Neural cell (in vitro differentiated cells): Measurements from ENCODE around the gene NOP56. TPM values are rescaled to one million over a fixed set of nuclear protein-coding genes. Genes with fewer than 3 reads are reported as not detected.

Experiments
- H2AFZ ChIP-seq: fragments of 200-600, 300-800 bp; sonication (generic), shearing (Covaris generic); 2 replicates; pipeline ENCODE4 v1.6.0; 2014; ENCODE audit warnings: low read depth, mild to moderate bottlenecking, antibody characterized with exemption, low read length, moderate library complexity
- H3F3A ChIP-seq: fragments of 200-600 bp; shearing (Covaris generic); 2 replicates; pipeline ENCODE4 v1.6.1; 2016; ENCODE audit warnings: mild to moderate bottlenecking, moderate library complexity, mixed read lengths, antibody characterized with exemption, low read length; ENCODE audit not compliant: insufficient read depth, poor library complexity, severe bottlenecking
- H3K27ac ChIP-seq: fragments of 200-600, 300-800 bp; sonication (generic), shearing (Covaris generic); 2 replicates; pipeline ENCODE4 v1.5.1; 2014; ENCODE audit warnings: mild to moderate bottlenecking, low read length, moderate library complexity
- H3K27me3 ChIP-seq: fragments of 300-800, 200-600 bp; sonication (generic), shearing (Covaris generic); 2 replicates; pipeline ENCODE4 v1.6.0; 2014; ENCODE audit warnings: mild to moderate bottlenecking, low read depth, low read length, moderate library complexity; ENCODE audit not compliant: insufficient read depth
- H3K36me3 ChIP-seq: fragments of 300-800, 200-600 bp; sonication (generic), shearing (Covaris generic); 2 replicates; pipeline ENCODE4 v1.5.1; 2014; ENCODE audit warnings: mild to moderate bottlenecking, antibody characterized with exemption, low read length, moderate library complexity; ENCODE audit not compliant: insufficient read depth
- H3K4me2 ChIP-seq: fragments of 300-800, 200-600 bp; sonication (generic), shearing (Covaris generic); 2 replicates; pipeline ENCODE4 v1.6.0; 2014; ENCODE audit warnings: mild to moderate bottlenecking, low read length
- H3K4me3 ChIP-seq: fragments of 300-800, 200-600 bp; sonication (generic), shearing (Covaris generic); 2 replicates; pipeline ENCODE4 v1.5.1; 2014; ENCODE audit warnings: mild to moderate bottlenecking, low read length, moderate library complexity
- H3K79me2 ChIP-seq: fragments of 200-600 bp; shearing (Covaris generic); replicated peaks from 2 replicates; pipeline ENCODE4 v1.6.0; 2014; ENCODE audit warnings: mild to moderate bottlenecking, low read length, moderate library complexity; ENCODE audit not compliant: insufficient read depth
- H3K9ac ChIP-seq: fragments of 300-800, 200-600 bp; sonication (generic), shearing (Covaris generic); 2 replicates; pipeline ENCODE4 v1.6.1; 2016; ENCODE audit warnings: mild to moderate bottlenecking, low read length, mixed read lengths
- H3K9me2 ChIP-seq: fragments of 200-600 bp; shearing (Covaris generic); 2 replicates; pipeline ENCODE4 v1.6.1; 2016; ENCODE audit warnings: mild to moderate bottlenecking, low read length, mixed read lengths; ENCODE audit not compliant: insufficient read depth
- H3K9me3 ChIP-seq: fragments of 200-600, 300-800 bp; sonication (generic), shearing (Covaris generic); 2 replicates; pipeline ENCODE4 v1.6.1; 2016; ENCODE audit warnings: mild to moderate bottlenecking, mixed run types, low read length, moderate library complexity, mixed read lengths
- H4K20me1 ChIP-seq: fragments of 200-600 bp; shearing (Covaris generic); 2 replicates; pipeline ENCODE4 v1.6.1; 2016; ENCODE audit warnings: mild to moderate bottlenecking, mixed run types; ENCODE audit not compliant: insufficient read depth
- EP300 ChIP-seq: fragments of 450-650 bp; conservative IDR thresholded peaks from 2 replicates; pipeline ENCODE4 v1.6.1; 2014; ENCODE audit warnings: antibody characterized with exemption, mild to moderate bottlenecking, moderate library complexity; ENCODE audit not compliant: poor library complexity, severe bottlenecking
- EZH2 ChIP-seq: fragments of 200-600, 300-800 bp; shearing (Covaris generic), sonication (generic); IDR thresholded peaks from 2 replicates; pipeline ENCODE4 v1.6.1; 2014; ENCODE audit warnings: antibody characterized with exemption, low read length, borderline replicate concordance, mild to moderate bottlenecking; ENCODE audit not compliant: insufficient read depth, poor library complexity, severe bottlenecking
- MXI1 ChIP-seq: fragments of 450-650 bp; conservative IDR thresholded peaks from 2 replicates; pipeline ENCODE4 v1.6.1; 2014; ENCODE audit warnings: antibody characterized with exemption, mild to moderate bottlenecking; ENCODE audit not compliant: poor library complexity, severe bottlenecking
- POLR2AphosphoS5 ChIP-seq: IDR thresholded peaks from 2 replicates; pipeline ENCODE4 v1.6.1; 2012
- RAD21 ChIP-seq: fragments of 450-650 bp; conservative IDR thresholded peaks from 2 replicates; pipeline ENCODE4 v1.6.1; 2014; ENCODE audit warnings: antibody characterized with exemption, mild to moderate bottlenecking, moderate library complexity
- SMC3 ChIP-seq: fragments of 450-650 bp; conservative IDR thresholded peaks from 2 replicates; pipeline ENCODE4 v1.6.1; 2014; ENCODE audit warnings: antibody characterized with exemption, mild to moderate bottlenecking, moderate library complexity; ENCODE audit not compliant: poor library complexity
- TAF1 ChIP-seq: IDR thresholded peaks from 2 replicates; pipeline ENCODE4 v1.6.1; 2012; ENCODE audit warnings: low read depth
- polyA plus RNA-seq: library from polyadenylated mRNA; depleted of rRNA; stranded (reverse); fragments of >200 nt; gene quantifications from 2 replicates; pipeline ENCODE4 v1.2.3, GENCODE V29; 2014
- TF ChIP-seq, protein P1 (sequence below): fragments of 450-650 bp; IDR thresholded peaks from 2 replicates; pipeline ENCODE4 v1.5.1; 2014; ENCODE audit warnings: antibody characterized with exemption, mild to moderate bottlenecking, moderate library complexity; ENCODE audit not compliant: poor library complexity, severe bottlenecking
- TF ChIP-seq, protein P2 (sequence below): IDR thresholded peaks from 2 replicates; pipeline ENCODE4 v1.6.1; 2012; ENCODE audit warnings: borderline replicate concordance

Gene NOP56
- polyA plus RNA-seq, 1 donor from 2014 or later = 188 TPM

DNA sequence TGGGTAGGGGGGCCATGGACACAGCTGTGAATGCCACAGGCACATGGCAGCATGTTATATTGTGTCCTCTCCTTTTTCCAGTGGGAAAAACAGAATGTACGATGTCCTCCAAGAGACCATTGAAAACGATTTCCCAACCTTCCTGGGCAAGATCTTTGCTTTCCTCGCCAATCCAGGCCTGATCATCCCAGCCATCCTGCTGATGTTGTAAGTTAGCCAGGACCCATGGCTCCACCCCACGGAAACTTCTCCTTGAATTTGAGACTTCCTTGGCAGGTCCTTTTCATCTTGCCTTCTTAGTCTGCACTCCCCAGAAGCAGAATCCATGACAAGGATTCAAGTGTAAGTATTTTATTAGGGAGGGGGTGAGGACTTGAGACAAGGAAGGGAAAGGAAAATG is 28.2 kb upstream of the NOP56 start:
- TF ChIP-seq, protein P1, sequence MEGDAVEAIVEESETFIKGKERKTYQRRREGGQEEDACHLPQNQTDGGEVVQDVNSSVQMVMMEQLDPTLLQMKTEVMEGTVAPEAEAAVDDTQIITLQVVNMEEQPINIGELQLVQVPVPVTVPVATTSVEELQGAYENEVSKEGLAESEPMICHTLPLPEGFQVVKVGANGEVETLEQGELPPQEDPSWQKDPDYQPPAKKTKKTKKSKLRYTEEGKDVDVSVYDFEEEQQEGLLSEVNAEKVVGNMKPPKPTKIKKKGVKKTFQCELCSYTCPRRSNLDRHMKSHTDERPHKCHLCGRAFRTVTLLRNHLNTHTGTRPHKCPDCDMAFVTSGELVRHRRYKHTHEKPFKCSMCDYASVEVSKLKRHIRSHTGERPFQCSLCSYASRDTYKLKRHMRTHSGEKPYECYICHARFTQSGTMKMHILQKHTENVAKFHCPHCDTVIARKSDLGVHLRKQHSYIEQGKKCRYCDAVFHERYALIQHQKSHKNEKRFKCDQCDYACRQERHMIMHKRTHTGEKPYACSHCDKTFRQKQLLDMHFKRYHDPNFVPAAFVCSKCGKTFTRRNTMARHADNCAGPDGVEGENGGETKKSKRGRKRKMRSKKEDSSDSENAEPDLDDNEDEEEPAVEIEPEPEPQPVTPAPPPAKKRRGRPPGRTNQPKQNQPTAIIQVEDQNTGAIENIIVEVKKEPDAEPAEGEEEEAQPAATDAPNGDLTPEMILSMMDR = no peak
- TF ChIP-seq SMC3 (no peak), EZH2 (no peak), POLR2AphosphoS5 (no peak), EP300 (no peak), MXI1 (no peak), TAF1 (no peak), RAD21 (no peak)
- TF ChIP-seq, protein P2, sequence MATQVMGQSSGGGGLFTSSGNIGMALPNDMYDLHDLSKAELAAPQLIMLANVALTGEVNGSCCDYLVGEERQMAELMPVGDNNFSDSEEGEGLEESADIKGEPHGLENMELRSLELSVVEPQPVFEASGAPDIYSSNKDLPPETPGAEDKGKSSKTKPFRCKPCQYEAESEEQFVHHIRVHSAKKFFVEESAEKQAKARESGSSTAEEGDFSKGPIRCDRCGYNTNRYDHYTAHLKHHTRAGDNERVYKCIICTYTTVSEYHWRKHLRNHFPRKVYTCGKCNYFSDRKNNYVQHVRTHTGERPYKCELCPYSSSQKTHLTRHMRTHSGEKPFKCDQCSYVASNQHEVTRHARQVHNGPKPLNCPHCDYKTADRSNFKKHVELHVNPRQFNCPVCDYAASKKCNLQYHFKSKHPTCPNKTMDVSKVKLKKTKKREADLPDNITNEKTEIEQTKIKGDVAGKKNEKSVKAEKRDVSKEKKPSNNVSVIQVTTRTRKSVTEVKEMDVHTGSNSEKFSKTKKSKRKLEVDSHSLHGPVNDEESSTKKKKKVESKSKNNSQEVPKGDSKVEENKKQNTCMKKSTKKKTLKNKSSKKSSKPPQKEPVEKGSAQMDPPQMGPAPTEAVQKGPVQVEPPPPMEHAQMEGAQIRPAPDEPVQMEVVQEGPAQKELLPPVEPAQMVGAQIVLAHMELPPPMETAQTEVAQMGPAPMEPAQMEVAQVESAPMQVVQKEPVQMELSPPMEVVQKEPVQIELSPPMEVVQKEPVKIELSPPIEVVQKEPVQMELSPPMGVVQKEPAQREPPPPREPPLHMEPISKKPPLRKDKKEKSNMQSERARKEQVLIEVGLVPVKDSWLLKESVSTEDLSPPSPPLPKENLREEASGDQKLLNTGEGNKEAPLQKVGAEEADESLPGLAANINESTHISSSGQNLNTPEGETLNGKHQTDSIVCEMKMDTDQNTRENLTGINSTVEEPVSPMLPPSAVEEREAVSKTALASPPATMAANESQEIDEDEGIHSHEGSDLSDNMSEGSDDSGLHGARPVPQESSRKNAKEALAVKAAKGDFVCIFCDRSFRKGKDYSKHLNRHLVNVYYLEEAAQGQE = no peak
- H3F3A ChIP-seq = no peaks in the 10 kb centered on the region
- H3K9me2 ChIP-seq = no peaks in the 10 kb centered on the region
- H3K4me3 ChIP-seq = no peak overlapping the region
- no peak overlapping the region for H3K27ac ChIP-seq
- no peak overlapping the region for H3K9ac ChIP-seq
- no peak overlapping the region for H2AFZ ChIP-seq
- no peaks in the 10 kb centered on the region for H4K20me1 ChIP-seq
- no peaks in the 10 kb centered on the region for H3K36me3 ChIP-seq
- H3K4me2 ChIP-seq = no peak overlapping the region
- no peaks in the 10 kb centered on the region for H3K27me3 ChIP-seq
- H3K9me3 ChIP-seq = peaks cover 3% of the 10 kb centered on the region
- no peaks in the 10 kb centered on the region for H3K79me2 ChIP-seq

DNA sequence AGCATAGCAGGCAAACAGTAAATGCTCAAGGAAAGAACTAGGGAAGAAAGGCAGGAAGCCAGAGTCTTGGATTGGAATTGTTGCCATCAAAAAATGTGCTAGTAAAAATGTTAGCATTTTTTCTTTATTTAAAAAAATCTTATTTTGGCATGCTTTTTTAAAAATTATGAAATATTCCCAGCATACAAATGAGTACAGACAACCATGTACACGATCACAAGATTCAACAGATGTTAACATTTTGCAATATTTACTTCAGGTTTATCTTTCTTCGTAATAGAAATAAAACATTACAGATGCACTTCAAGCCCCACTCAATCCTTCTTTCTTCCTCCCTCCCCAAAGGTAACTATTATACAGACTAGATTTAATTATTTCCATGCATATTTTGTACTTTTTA is 27.4 kb upstream of the NOP56 start:
- Histone ChIP-seq H3K9ac (no peak overlapping the region), H3K9me2 (no peaks in the 10 kb centered on the region), H3K4me2 (no peak overlapping the region), H3K9me3 (no peaks in the 10 kb centered on the region), H3K79me2 (no peaks in the 10 kb centered on the region), H4K20me1 (no peaks in the 10 kb centered on the region), H3K36me3 (no peaks in the 10 kb centered on the region), H3K27ac (no peak overlapping the region), H3K27me3 (no peaks in the 10 kb centered on the region), H3F3A (no peaks in the 10 kb centered on the region), H2AFZ (no peak overlapping the region), H3K4me3 (no peak overlapping the region)
- no peak for TF ChIP-seq MXI1
- no peak for TF ChIP-seq RAD21
- TF ChIP-seq, protein P1 = no peak
- no peak for TF ChIP-seq TAF1
- no peak for TF ChIP-seq EZH2
- TF ChIP-seq SMC3 = no peak
- TF ChIP-seq, protein P2 = no peak
- no peak for TF ChIP-seq POLR2AphosphoS5
- no peak for TF ChIP-seq EP300
